A549 (cell line): ENCODE results near the gene EDN1. TPM values are rescaled to one million over a fixed set of nuclear protein-coding genes. Genes with fewer than 3 reads are reported as not detected.

Experiments used
- ATAC-seq, 2 experiments: fragments of 200-7000 bp in 1 of 2; fragments of >200 bp in 1 of 2; cut with Nextera tagmentation in 1 of 2; cut with Tn5 transposase in 1 of 2; 3 replicates each; pipeline versions ENCODE4 v1.8.0 to v1.9.1; 2018 to 2020; ENCODE audit warnings: mild to moderate bottlenecking in 1 of 2, moderate library complexity in 1 of 2
- CTCF ChIA-PET: fragments of 300-600 bp; sonication (Branson Sonifier 250); formaldehyde crosslinking; extraction: SDS; loops from one replicate; lab custom pipeline; 2021; ENCODE audit warnings: antibody characterized with exemption, inconsistent platforms; lab: Yijun Ruan, JAX
- POLR2A ChIA-PET: fragments of 350-600 bp; formaldehyde crosslinking; extraction: SDS; loops from one replicate; lab custom pipeline; 2021; ENCODE audit warnings: antibody characterized with exemption, inconsistent platforms; lab: Yijun Ruan, JAX
- DNase-seq, 2 experiments: peaks; one replicate each; pipeline versions ENCODE4 v3.0.0 to v3.0.0-alpha.2; 2011 to 2016; ENCODE audit warnings: low read depth in 1 of 2, low spot score in 1 of 2
- FAIRE-seq: peaks from 2 replicates; lab custom pipeline; 2011; peaks lifted over from hg19 to GRCh38; lab: Jason Lieb, UNC
- H3K27ac ChIP-seq, 2 experiments: fragments of >200 bp; sonication (Bioruptor Twin); formaldehyde crosslinking; 3 replicates each; pipeline ENCODE4 v1.5.1; 2016 to 2017
- H3K4me1 ChIP-seq: fragments of >200 bp; sonication (Bioruptor Twin); formaldehyde crosslinking; 3 replicates; pipeline ENCODE4 v1.6.1; 2016
- H3K4me2 ChIP-seq: fragments of >200 bp; sonication (Bioruptor Twin); formaldehyde crosslinking; 3 replicates; pipeline ENCODE4 v1.6.1; 2016
- H3K4me3 ChIP-seq: fragments of >200 bp; sonication (Bioruptor Twin); formaldehyde crosslinking; 3 replicates; pipeline ENCODE4 v1.5.1; 2016
- H3K9me3 ChIP-seq: fragments of >200 bp; sonication (Bioruptor Twin); formaldehyde crosslinking; 3 replicates; pipeline ENCODE4 v1.6.1; 2016
- ATOH8 ChIP-seq: fragments of 250-450 bp; sonication (Bioruptor Pico); IDR thresholded peaks from 2 replicates; pipeline ENCODE4 v1.5.0; 2020; ENCODE audit warnings: low read depth, mild to moderate bottlenecking, moderate library complexity
- CBX2 ChIP-seq: fragments of 200-600 bp; sonication (generic); IDR thresholded peaks from 2 replicates; pipeline ENCODE4 v1.6.1; 2016; ENCODE audit warnings: low read depth, mild to moderate bottlenecking, borderline replicate concordance
- CEBPB ChIP-seq, 2 experiments: fragments of >200 bp in 1 of 2; sonication (Bioruptor Twin) in 1 of 2; formaldehyde crosslinking in 1 of 2; IDR thresholded peaks; 2 replicates each; pipeline ENCODE4 v1.6.1; 2012 to 2016
- CTCF ChIP-seq: fragments of >200 bp; sonication (Bioruptor Twin); formaldehyde crosslinking; IDR thresholded peaks from 3 replicates; pipeline ENCODE4 v1.5.1; 2016
- EHF ChIP-seq: fragments of 250-450 bp; sonication (Bioruptor Pico); IDR thresholded peaks from 2 replicates; pipeline ENCODE4 v1.5.0; 2020; ENCODE audit warnings: mild to moderate bottlenecking
- ELK1 ChIP-seq: fragments of 150-350 bp; IDR thresholded peaks from 2 replicates; pipeline ENCODE4 v1.6.1; 2014; ENCODE audit warnings: low read depth, mild to moderate bottlenecking, low read length
- GATA3 ChIP-seq: IDR thresholded peaks from 2 replicates; pipeline ENCODE4 v1.6.1; 2012; ENCODE audit warnings: borderline replicate concordance
- HDAC2 ChIP-seq: fragments of 200-600 bp; sonication (generic); IDR thresholded peaks from 2 replicates; pipeline ENCODE4 v1.6.1; 2016
- HES2 ChIP-seq: fragments of >200 bp; sonication (Bioruptor Twin); formaldehyde crosslinking; IDR thresholded peaks from 2 replicates; pipeline ENCODE4 v1.6.1; 2016
- HOXB5 ChIP-seq: fragments of 250-450 bp; sonication (Bioruptor Pico); IDR thresholded peaks from 2 replicates; pipeline ENCODE4 v1.5.0; 2020; ENCODE audit warnings: mild to moderate bottlenecking, moderate library complexity
- KDM1A ChIP-seq: fragments of 200-600 bp; sonication (generic); IDR thresholded peaks from 2 replicates; pipeline ENCODE4 v1.6.1; 2016; ENCODE audit warnings: low read depth, mild to moderate bottlenecking
- MAFK ChIP-seq: fragments of 450-650 bp; IDR thresholded peaks from 2 replicates; pipeline ENCODE4 v1.6.1; 2014; ENCODE audit not compliant: partially characterized antibody
- MAZ ChIP-seq: fragments of 150-350 bp; IDR thresholded peaks from 2 replicates; pipeline ENCODE4 v1.6.1; 2014; ENCODE audit warnings: antibody characterized with exemption, low read depth, low read length, borderline replicate concordance
- MYC ChIP-seq: IDR thresholded peaks from 2 replicates; pipeline ENCODE4 v1.6.1; 2012; ENCODE audit warnings: mild to moderate bottlenecking, inconsistent platforms, low read length, improper control_type of control experiment, borderline replicate concordance
- PHF8 ChIP-seq: fragments of 200-600 bp; sonication (generic); IDR thresholded peaks from 2 replicates; pipeline ENCODE4 v1.6.1; 2016; ENCODE audit warnings: low read depth, mild to moderate bottlenecking, antibody characterized with exemption, moderate library complexity, borderline replicate concordance
- RAD21 ChIP-seq, 2 experiments: fragments of >200 bp in 1 of 2; sonication (Bioruptor Twin) in 1 of 2; formaldehyde crosslinking in 1 of 2; IDR thresholded peaks in 1 of 2; conservative IDR thresholded peaks in 1 of 2; 2 replicates in 1 of 2; 3 replicates in 1 of 2; pipeline ENCODE4 v1.6.1; 2012 to 2018; ENCODE audit warnings: inconsistent platforms in 1 of 2
- RARB ChIP-seq: fragments of 250-450 bp; sonication (Bioruptor Pico); IDR thresholded peaks from 2 replicates; pipeline ENCODE4 v1.8.0; 2021; ENCODE audit warnings: mild to moderate bottlenecking, moderate library complexity
- RCOR1 ChIP-seq: fragments of 150-350 bp; IDR thresholded peaks from 2 replicates; pipeline ENCODE4 v1.6.1; 2014; ENCODE audit warnings: antibody characterized with exemption, low read length, low read depth
- SMC3 ChIP-seq: fragments of >200 bp; sonication (Bioruptor Twin); formaldehyde crosslinking; IDR thresholded peaks from 3 replicates; pipeline ENCODE4 v1.6.1; 2018; ENCODE audit warnings: inconsistent platforms
- USF2 ChIP-seq: fragments of 450-650 bp; IDR thresholded peaks from 2 replicates; pipeline ENCODE4 v1.6.1; 2014; ENCODE audit warnings: antibody characterized with exemption
- ZNF302 ChIP-seq: fragments of 250-450 bp; sonication (Bioruptor Pico); IDR thresholded peaks from 2 replicates; pipeline ENCODE4 v1.9.0; 2021; ENCODE audit warnings: inconsistent platforms, mild to moderate bottlenecking, moderate library complexity
- WGBS: methylation state at CpG from one replicate; pipeline ENCODE4 v1.1.6; 2017; ENCODE audit errors: missing lambda C conversion rate; 5-methylcytosine and 5-hydroxymethylcytosine counted together
- polyA plus RNA-seq, 4 experiments: library from polyadenylated mRNA; depleted of rRNA in 3 of 4; stranded (reverse); fragments of >200 nt; fragmentation: RNase III in 1 of 4; extraction: RNeasy Plus Mini Kit Qiagen cat#74134 plus additional on column Dnase treatment in 1 of 4; gene quantifications; 2 replicates in 3 of 4; 3 replicates in 1 of 4; pipeline ENCODE4 v1.2.3, GENCODE V29; 2011 to 2017

Gene EDN1
- polyA plus RNA-seq, 2 of the 4 experiments (the other 2 are of a cell fraction) = 33.5 to 87.4 TPM

GRCh38 chr6:12241493-12242175 is 48.5 kb upstream of the EDN1 start:
- ATAC-seq = no peak
- TF ChIP-seq MAFK = no peak
- TF ChIP-seq EHF (CRISPR knock-in tag) = no peak
- no peak for TF ChIP-seq ATOH8 (CRISPR knock-in tag)
- TF ChIP-seq HES2 = no peak
- no peak for TF ChIP-seq SMC3
- TF ChIP-seq CBX2 = no peak
- no peak for TF ChIP-seq MYC
- no peak for TF ChIP-seq GATA3
- TF ChIP-seq PHF8 = no peak
- TF ChIP-seq ZNF302 (CRISPR knock-in tag) = no peak
- TF ChIP-seq HOXB5 (CRISPR knock-in tag) = no peak
- no peak for TF ChIP-seq ELK1
- no peak for TF ChIP-seq CTCF
- no peak for TF ChIP-seq CEBPB (IDR thresholded peaks at IDR 0.05)
- no peak for TF ChIP-seq USF2
- no peak for TF ChIP-seq RCOR1
- no peak for TF ChIP-seq KDM1A
- FAIRE-seq = no peak
- H3K4me2 ChIP-seq = no peak overlapping the region
- H3K9me3 ChIP-seq = no peaks in the 10 kb centered on the region
- peaks cover 16% of the 10 kb centered on the region for H3K4me1 ChIP-seq
- H3K4me3 ChIP-seq = no peak overlapping the region
- ChIA-PET POLR2A (no interaction called here), CTCF (interaction anchor here (0.6 to 1.5 kb wide), 3 partner anchors 45 to 105 kb away, joined by 3 to 5 read pairs (median 3); no protein-coding TSS in a partner anchor)
- DNase-seq = peak in 1 of 2 experiments; percentile 7
- 80% methylated on average over 3 of the region's 3 CpGs for WGBS
- H3K27ac ChIP-seq = no peak overlapping the region

- DNase-seq (no peak), ATAC-seq (no peak), FAIRE-seq (no peak)
- ChIA-PET CTCF (interaction anchor here (1.5 kb wide), 1 partner anchor 44 kb away, joined by 5 read pairs; no protein-coding TSS in a partner anchor), POLR2A (no interaction called here)
- TF ChIP-seq HDAC2 (no peak), RAD21 (conservative IDR thresholded peaks at IDR 0.05 in 1 of 2, IDR thresholded peaks at IDR 0.05 in 1 of 2) (no peak), RARB (CRISPR knock-in tag) (no peak), MAZ (no peak)
- H3K4me2 ChIP-seq = no peak overlapping the region
- no peaks in the 10 kb centered on the region for H3K9me3 ChIP-seq
- no peak overlapping the region for H3K4me3 ChIP-seq
- H3K4me1 ChIP-seq = peaks cover 20% of the 10 kb centered on the region
- H3K27ac ChIP-seq = no peak overlapping the region
- 86% methylated on average over 2 of the region's 2 CpGs for WGBS
Observed at GRCh38 chr6:12243169-12243568, 47.0 kb upstream of the EDN1 start.
